G401.6 (cell line): ENCODE measurements around the gene SNX10.

Experiments used
- FAIRE-seq: peaks from 2 replicates; lab custom pipeline; 2012; peaks lifted over from hg19 to GRCh38; lab: Jason Lieb, UNC

The SNX10 gene

GRCh38 chr7:26369593-26369992 is 77.9 kb downstream of the SNX10 start:
- peak; percentile 97 for FAIRE-seq

DNA sequence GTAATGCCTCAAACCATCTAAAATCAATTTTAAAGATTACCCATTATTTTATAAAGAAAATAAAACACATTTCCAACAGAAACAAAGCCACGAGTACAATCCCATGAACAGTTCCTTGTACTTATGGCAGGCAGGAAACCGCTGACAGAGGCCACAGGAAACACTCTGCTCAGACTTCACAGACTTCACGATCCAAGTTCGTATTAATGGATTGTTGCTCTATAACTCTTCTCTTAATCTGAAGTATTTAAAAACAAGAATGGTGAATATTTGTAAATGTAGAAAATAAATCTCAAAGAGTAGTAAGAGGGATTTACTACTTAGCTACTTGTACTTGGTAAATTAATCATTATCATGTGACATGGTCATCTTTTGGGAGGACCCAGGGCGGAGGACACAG is 78.3 kb downstream of the SNX10 start:
- FAIRE-seq, result no peak

DNA sequence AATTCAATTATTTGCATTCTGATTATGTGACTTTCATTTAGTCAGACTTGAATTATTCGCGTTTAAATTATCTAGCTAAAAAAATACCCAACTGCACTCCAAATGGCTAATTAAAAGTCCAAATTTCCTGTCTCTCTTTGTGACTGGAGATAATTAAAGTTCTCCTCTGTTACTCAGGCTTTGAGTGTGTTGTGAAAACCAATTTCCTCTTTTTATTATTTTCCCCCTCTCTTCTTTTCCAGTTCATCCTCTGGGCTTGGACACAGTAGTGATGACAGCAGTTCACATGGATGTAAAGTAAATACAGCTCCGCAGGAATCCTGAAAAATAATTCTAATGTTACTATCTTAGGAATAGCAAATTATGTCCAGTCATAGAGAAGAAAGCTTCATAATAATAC is 80.6 kb downstream of the SNX10 start:
- no peak for FAIRE-seq

GRCh38 chr7:26372704-26373103 is 81.0 kb downstream of the SNX10 start:
- no peak for FAIRE-seq

DNA sequence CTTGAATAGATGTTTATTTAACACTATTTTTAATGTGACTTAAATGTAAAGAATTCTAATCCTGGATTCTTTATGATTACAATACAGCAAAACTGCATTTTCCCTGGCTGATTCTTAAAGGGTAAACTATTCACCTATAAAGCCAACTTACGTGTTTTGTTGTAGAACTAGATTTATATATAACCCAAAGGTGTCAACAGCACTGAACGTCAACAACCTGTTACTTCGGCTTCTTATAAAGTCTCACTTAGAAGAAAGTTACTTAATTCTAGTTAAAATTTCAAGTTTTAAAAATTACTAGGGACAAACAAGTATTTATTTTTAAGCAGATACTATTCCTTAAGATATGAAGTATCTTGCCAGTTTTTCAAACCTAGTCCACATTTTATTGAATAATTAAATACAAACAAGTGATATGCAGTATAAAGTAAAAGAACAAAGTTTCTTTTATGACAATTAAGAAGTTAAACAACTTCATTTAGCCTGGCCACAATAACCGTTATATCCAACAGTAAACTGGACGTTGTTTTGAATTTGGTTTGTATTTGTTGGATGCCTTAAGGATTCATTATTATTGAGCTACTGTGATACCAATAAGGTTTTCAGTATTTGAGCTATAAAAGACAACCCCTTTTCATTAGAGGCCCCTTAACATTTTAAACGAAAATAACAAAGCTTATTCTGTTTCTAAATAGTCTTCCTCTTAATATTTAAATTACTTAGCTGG is 83.1 kb downstream of the SNX10 start:
- no peak for FAIRE-seq

DNA sequence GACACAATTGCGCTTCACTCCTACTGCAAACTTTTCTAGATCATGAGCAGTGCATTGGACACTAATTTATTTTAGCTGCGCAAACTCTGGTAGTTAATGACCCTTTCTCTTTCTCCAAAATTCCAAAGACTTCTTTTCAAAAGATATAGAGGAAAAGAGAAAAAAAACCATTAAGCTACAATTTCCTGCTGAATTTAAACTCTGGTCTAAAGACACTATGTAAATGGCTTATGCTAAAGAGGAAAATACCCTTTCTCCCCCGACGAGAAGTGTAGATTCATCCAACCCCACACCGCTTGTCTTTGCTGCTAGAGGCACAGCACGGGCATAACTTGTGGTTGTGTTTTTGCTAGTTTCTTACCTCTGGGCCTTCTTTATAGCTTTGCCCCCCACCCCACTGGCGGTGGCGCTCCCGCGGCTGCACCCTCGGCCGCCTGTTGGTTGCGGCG is 84.1 kb downstream of the SNX10 start:
- FAIRE-seq, result no peak

DNA sequence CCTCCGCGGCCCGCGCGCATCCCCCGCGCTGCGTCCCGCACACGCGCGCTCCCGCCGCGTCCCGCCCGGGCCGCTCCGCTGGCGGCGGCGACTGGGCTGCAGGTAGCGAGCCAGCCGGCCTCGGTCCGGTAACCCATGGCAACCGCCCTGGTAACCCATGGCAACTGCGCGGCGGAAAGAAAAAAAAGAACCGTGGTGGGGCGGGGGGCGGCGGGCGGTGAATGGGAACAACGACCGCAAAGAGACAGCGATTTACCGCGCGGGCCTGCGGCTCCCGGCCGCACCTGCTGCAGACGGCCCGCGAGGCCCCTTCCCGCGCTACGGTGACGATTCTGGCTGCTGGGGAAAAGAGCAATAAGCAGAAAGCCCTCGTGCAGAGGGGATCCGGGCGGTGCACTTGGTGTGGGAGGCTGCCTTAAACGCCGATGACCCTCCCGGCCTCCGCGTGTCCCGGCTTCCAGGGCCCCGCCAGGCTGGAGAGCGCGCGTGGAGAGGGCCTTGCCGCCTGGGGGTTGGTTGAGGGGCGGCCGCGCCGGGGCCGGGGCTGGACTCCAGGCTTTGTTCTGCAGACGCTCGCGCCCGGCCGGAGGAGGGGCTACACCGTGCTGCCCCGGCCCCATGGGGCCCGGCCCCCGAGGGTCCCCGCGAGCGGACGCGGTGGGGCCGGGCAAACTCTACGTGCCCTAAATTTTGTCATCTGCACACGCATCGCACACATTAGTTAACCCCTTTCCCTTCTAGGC is 84.7 kb downstream of the SNX10 start:
- no peak for FAIRE-seq

DNA sequence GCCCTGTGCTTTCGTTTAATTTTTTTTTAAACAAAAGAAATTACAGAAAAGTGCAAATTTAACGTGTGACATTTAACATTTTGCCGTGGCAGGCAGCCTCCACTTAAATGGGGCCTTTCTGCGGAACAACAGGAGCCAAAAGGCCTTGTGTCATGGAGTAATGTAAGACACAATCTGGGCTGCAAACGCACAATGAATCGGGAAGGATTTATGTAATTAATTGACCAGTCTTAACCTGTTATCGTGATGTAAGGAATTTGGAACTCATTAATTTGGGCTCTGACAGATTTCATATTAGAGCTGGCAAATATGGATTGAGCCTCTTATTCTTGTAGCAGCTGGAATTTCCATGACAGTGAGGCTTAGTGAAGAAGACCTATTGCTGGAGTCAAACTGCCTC is 86.4 kb downstream of the SNX10 start:
- FAIRE-seq, result no peak

DNA sequence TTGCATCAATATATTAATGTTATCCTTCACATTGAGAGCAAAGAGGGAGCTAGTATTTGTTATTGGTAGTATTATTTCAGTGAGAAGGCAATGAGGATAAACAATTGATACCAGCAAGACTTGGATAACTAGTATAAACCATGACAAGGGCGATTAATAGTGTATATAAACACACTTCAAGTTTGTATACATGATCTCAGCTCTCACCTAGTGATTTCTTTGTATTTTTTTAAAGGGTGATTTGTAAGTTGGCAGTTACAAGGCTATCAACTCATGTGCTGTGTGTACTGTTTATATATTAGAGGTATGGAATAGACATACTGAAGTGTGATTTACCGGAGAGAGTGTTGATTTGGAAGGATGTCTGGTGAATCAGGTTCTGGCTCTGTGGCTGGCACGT is 88.0 kb downstream of the SNX10 start:
- no peak for FAIRE-seq

DNA sequence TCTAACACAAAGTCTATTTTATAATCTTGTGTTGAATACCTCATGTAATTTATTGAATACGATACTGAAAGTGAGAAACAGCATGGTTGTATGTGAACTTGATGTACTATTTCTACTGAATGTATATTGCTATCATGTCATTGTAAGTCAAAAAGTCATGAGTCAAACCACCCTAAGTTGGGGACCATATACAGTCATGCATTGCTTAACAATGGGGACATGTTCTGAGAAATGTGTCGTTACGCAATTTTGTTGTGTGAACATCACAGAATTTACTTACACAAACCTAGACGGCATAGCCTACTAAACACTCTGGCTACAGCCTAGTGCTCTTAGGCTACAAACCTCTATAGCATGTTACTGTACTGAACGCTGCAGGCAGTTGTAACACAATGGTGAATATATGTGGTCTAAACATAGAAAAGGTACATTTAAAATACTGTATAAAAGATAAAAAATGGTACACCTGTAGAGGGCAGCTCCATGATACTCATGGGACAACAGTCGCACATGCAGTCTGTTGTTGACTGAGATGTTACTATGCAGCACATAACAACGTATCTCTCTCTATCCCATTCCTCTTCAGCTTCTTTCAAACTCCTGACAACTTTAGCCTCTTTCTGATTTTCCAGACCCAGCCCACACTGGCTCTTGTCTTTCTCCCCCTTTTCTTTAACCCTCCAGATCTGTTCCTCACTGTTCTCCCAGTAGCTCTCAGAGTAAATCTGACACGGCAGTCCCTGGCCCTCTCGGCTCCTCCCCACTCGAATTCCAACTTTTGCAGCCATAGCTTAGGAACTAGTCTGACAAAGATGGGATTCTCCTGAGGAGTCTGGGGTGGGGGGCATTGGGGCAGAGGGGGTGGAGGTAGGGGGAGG is 90.1 kb downstream of the SNX10 start:
- no peak for FAIRE-seq

GRCh38 chr7:26385240-26385639 is 93.6 kb downstream of the SNX10 start:
- no peak for FAIRE-seq

GRCh38 chr7:26387731-26388130 is 96.1 kb downstream of the SNX10 start:
- no peak for FAIRE-seq

- FAIRE-seq, result no peak
Observed at GRCh38 chr7:26388256-26388655, 96.6 kb downstream of the SNX10 start.

DNA sequence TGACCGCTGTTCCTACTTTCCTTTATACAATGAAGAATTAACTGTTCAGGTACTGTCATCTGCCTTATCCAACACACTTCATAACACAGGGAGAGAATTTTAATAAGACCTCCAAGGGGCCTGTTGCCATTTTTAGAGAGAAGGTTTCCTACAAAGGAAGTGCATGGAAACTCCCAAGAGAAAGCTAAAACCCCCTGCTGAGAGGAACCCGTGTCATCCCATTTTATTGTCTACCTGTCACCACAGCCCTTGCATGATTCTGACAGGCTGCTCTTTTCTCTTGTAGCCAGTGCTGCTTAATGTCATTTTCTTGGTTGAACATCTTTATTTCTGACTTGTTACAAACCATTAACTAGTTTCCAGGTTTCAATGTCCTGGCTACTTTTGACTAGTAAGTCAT is 98.4 kb downstream of the SNX10 start:
- FAIRE-seq, result no peak

- no peak for FAIRE-seq
Observed at GRCh38 chr7:26393818-26394217, 102.2 kb downstream of the SNX10 start.

DNA sequence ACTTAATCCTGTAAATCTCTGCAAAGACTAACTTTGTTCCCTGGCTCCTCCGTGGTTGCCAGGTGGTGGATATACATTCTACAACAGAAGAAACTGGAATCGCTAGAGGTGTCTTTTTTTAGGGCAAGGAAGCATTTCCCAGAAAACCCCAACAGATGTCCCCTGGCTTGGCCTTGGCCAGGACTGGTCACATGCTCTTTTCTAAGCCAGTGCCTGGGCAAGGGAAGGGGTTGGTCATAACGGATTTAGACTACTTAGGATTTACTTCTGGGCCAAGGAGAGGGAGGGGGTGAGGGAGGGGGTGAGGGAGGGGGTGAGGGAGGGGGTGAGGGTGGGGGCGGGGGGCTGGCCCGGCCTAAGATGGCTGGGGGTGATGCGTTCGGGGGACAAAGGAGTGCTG is 105.7 kb downstream of the SNX10 start:
- no peak for FAIRE-seq

- FAIRE-seq, result no peak
Observed at GRCh38 chr7:26397796-26398426, 106.2 kb downstream of the SNX10 start.

GRCh38 chr7:26398427-26398755 is 106.7 kb downstream of the SNX10 start:
- FAIRE-seq, result no peak

- FAIRE-seq, result no peak
Observed at GRCh38 chr7:26398756-26399509, 107.3 kb downstream of the SNX10 start.

GRCh38 chr7:26399736-26400135 is 108.1 kb downstream of the SNX10 start:
- FAIRE-seq, result no peak

GRCh38 chr7:26403640-26404039 is 112.0 kb downstream of the SNX10 start:
- no peak for FAIRE-seq
